Choroid plexus epithelial cell (primary cell): ENCODE results near the gene FRMD3.

Experiments used
- DNase-seq: peaks from one replicate; pipeline ENCODE4 v3.0.0-alpha.2; 2010; ENCODE audit warnings: low read depth
- H3K4me3 ChIP-seq: 2 replicates; pipeline ENCODE4 v1.5.1; 2011; ENCODE audit warnings: low read depth, mild to moderate bottlenecking, control low read depth, low read length, moderate library complexity
- CTCF ChIP-seq: conservative IDR thresholded peaks from 2 replicates; pipeline ENCODE4 v1.5.1; 2011; ENCODE audit warnings: low read depth, mild to moderate bottlenecking, control low read depth, inconsistent platforms, low read length, moderate library complexity

The FRMD3 gene

DNA sequence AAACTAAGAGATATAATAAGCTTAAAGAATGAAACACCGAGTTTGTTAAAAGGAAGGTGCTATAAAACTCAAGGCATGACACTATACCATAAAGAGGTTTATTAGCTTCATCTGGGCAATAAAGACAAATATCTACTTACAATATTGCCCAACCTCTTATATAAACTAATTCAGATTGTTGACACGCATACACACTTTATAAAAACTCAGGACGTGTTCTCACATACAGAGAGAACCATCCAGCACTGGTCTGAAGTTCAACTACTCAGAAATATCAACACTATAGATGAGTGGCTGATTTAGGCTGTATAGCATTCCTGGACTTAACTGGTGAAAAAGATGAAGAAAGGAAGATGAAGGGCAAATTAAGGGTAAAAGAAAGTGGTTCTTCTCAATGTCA is 81.2 kb downstream of the FRMD3 start:
- no peak overlapping the region for H3K4me3 ChIP-seq
- DNase-seq = no peak
- TF ChIP-seq CTCF = no peak

- DNase-seq = peak; percentile 42
- no peak for TF ChIP-seq CTCF
- no peak overlapping the region for H3K4me3 ChIP-seq
Measured at GRCh38 chr9:83456226-83456625, 82.0 kb downstream of the FRMD3 start.

DNA sequence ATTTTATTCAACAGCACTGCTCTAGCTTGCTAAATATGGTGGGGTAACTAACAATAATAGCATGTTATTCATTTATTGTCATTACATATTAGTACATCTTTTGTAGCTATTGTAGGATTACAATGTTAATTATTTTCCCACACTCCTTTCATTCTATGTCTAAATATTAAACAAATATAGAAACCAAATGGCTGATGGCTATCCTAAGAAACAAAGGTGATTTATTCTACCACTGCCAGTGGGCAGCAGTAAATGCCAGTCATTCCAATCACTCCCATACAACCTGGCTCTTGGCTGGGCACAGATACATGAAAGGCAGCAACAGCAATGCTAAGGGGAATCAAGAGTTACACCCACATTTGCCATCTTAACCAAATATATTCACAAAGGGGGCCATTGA is 84.1 kb downstream of the FRMD3 start:
- no peak for TF ChIP-seq CTCF
- H3K4me3 ChIP-seq = no peak overlapping the region
- DNase-seq = no peak

DNA sequence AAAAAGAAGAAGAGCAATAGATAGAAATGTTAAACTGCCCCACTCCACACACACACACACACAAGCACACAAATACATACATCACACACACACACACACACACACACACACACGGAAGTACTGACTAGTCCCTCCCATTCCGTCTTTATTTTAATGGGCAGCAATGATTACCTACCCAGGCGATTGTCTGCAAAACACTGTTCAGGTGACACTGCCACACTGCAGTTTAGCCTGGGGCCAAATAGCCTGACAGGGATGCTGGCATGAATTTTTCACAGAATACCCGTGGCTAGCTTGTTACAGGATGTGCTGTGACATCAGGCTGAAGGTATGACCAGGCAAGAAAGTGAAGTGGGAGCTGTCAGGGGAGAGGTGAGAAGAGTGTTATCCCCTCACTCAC is 86.9 kb downstream of the FRMD3 start:
- DNase-seq = no peak
- no peak overlapping the region for H3K4me3 ChIP-seq
- TF ChIP-seq CTCF = no peak

DNA sequence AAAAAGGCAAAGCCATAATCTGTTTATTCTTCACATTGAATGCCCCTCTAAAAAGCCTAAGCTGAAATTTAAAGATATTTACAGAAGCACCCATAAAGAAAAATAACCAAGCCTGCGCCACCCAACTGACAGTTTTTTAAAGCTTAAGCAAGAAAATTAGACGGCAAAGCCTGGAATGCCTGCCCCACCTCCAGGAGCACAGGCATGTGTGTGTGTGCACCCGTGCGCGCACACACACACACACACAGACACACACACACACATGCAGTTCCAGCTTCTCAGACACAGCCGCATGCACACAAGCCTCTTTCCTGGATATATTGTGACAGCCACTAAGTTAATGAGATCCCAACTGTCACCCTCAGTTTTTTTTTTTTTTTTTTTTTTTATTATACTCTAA is 88.2 kb downstream of the FRMD3 start:
- TF ChIP-seq CTCF = no peak
- no peak for DNase-seq
- H3K4me3 ChIP-seq = no peak overlapping the region

DNA sequence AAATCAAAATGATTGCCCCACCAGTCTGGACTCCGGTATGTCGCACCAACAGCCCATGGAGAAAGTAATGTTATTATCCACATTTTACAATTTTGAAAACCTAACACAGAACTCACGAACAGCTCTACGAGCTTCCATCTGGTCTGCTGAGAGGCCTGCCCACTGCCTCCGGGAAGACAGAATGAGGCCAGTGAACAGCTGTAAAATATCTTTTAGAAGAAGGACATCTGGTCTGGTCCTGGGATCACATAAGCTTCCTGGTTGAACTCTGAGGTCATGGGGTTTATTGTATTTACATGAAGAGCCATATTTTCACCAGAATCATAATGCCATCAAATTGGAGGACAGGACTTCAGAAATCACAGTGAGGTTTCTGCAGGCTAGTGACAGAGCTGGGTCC is 89.0 kb downstream of the FRMD3 start:
- no peak for TF ChIP-seq CTCF
- DNase-seq = no peak
- no peak overlapping the region for H3K4me3 ChIP-seq

GRCh38 chr9:83448626-83449025 is 89.6 kb downstream of the FRMD3 start:
- TF ChIP-seq CTCF = no peak

More at GRCh38 chr9:83448626-83449025, 89.6 kb downstream of the FRMD3 start:
- H3K4me3 ChIP-seq = no peak overlapping the region
- no peak for DNase-seq
